HFFc6 (cell line): ENCODE data around the gene ZDHHC16. TPM values are rescaled to one million over a fixed set of nuclear protein-coding genes. Genes with fewer than 3 reads are reported as not detected.
"Not testable (repeated sequence)": the region's sequence is repeated elsewhere in the genome, so short reads cannot be mapped to it uniquely, and the experiment has no call there.

ENCODE experiments used
- DNase-seq: peaks from one replicate; pipeline ENCODE4 v3.0.0-alpha.2; 2018
- H3K27ac Mint-ChIP-seq: 2 replicates; pipeline ENCODE4 v1.8.0; 2020; ENCODE audit warnings: mild to moderate bottlenecking, mixed read lengths
- H3K27me3 Mint-ChIP-seq: 2 replicates; pipeline ENCODE4 v1.8.0; 2021; ENCODE audit warnings: mild to moderate bottlenecking, moderate library complexity, mixed read lengths; ENCODE audit not compliant: insufficient read depth
- H3K36me3 Mint-ChIP-seq: 2 replicates; pipeline ENCODE4 v1.8.0; 2021; ENCODE audit warnings: low read depth, mixed read lengths
- H3K4me1 Mint-ChIP-seq: 2 replicates; pipeline ENCODE4 v1.8.0; 2020; ENCODE audit warnings: low read depth, mixed read lengths
- H3K4me3 Mint-ChIP-seq: 2 replicates; pipeline ENCODE4 v1.8.0; 2020; ENCODE audit warnings: mild to moderate bottlenecking, moderate library complexity, mixed read lengths
- H3K9me3 Mint-ChIP-seq: 2 replicates; pipeline ENCODE4 v1.8.0; 2020; ENCODE audit warnings: mild to moderate bottlenecking, mixed read lengths
- total RNA-seq, 6 experiments: library from RNA; stranded (reverse); fragmentation: NEBNext Ultra II Directional; extraction: Animal tissue kit (Norgen Biotek cat#: 25700); gene quantifications; 2 replicates in 1 of 6; 3 replicates in 5 of 6; pipeline ENCODE4 v1.2.3, GENCODE V29; 2021
- TF ChIP-seq, protein P1 (sequence below): fragments of 200-600 bp; sonication (generic); IDR thresholded peaks from 2 replicates; pipeline ENCODE4 v1.5.0; 2021; ENCODE audit warnings: antibody characterized with exemption, mild to moderate bottlenecking

The ZDHHC16 gene
- total RNA-seq, 6 experiments from 2014 or later: 60.7 to 64.9 (median 63.1) TPM

DNA sequence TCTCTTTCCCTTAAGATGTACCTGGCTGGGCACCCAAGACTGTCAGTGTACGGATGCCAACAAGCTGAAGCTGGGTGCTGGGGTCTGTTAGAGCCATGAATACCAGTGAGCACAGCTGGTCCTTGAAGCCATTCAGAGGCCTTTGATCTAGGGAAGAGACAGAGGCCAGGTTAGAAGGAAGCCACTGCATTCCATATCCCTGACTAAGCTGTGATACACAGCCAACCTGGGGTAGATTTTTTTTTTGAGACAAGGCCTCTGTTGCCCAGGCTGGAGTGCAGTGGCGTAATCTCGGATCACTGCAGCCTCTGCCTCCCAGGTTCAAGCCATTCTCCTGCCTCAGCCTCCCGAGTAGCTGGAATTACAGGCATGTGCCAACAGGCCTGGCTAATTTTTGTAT, 20.8 kb downstream of the ZDHHC16 start:
- H3K4me1 Mint-ChIP-seq: peaks cover 24% of the 10 kb centered on the region
- TF ChIP-seq, protein P1, sequence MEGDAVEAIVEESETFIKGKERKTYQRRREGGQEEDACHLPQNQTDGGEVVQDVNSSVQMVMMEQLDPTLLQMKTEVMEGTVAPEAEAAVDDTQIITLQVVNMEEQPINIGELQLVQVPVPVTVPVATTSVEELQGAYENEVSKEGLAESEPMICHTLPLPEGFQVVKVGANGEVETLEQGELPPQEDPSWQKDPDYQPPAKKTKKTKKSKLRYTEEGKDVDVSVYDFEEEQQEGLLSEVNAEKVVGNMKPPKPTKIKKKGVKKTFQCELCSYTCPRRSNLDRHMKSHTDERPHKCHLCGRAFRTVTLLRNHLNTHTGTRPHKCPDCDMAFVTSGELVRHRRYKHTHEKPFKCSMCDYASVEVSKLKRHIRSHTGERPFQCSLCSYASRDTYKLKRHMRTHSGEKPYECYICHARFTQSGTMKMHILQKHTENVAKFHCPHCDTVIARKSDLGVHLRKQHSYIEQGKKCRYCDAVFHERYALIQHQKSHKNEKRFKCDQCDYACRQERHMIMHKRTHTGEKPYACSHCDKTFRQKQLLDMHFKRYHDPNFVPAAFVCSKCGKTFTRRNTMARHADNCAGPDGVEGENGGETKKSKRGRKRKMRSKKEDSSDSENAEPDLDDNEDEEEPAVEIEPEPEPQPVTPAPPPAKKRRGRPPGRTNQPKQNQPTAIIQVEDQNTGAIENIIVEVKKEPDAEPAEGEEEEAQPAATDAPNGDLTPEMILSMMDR: no peak
- DNase-seq: peak; percentile 6
- H3K27ac Mint-ChIP-seq: peak overlapping the region; percentile 22
- peaks cover 24% of the 10 kb centered on the region for H3K36me3 Mint-ChIP-seq
- no peak overlapping the region for H3K4me3 Mint-ChIP-seq
- no peaks in the 10 kb centered on the region for H3K27me3 Mint-ChIP-seq
- H3K9me3 Mint-ChIP-seq: no peaks in the 10 kb centered on the region

DNA sequence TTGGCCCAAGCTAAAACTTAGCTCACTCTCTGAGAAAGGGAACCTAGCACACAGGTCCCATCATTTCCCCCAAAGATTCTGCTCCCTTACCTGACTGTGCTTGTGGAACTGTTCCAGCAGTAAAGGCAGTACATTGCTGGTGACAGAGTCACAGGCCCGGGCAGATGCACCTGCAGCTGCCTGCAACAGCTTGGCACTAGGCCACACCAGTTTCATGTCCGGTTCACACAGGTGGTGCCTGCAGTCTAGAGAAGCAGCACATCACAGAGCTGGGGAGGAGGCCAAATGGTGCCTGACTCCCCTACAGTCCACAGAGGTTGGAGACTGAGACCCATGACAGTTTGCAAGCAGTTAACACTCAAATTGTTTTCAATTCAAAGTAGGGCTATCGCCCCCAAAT, 22.2 kb downstream of the ZDHHC16 start:
- Mint-ChIP-seq H3K4me3 (no peak overlapping the region), H3K4me1 (peaks cover 24% of the 10 kb centered on the region), H3K27me3 (no peaks in the 10 kb centered on the region; the same call in 1 of the 2 replicates), H3K27ac (no peak overlapping the region; the same call in 1 of the 2 replicates), H3K36me3 (peaks cover 20% of the 10 kb centered on the region), H3K9me3 (no peaks in the 10 kb centered on the region)
- TF ChIP-seq, protein P1: no peak
- no peak for DNase-seq

DNA sequence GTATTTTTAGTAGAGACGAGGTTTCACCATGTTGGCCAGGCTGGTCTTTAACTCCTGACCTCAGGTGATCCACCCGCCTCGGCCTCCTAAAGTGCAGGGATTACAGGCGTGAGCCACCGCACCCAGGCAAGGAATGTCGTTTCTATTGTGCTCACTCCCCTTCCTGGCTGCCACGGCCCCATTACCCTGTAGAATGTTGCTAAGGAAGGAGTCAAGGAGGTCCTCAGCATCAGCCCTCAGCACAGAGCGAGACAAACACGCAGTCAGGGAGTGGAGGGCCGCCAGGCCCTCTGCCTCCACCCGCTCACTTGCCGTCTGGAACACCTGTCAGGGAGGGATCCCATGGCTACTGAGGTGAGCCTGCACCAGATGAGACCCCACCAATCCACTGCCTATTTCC, 22.8 kb downstream of the ZDHHC16 start:
- Mint-ChIP-seq H3K4me1 (peaks cover 18% of the 10 kb centered on the region), H3K36me3 (peaks cover 22% of the 10 kb centered on the region)
- H3K4me3 Mint-ChIP-seq, H3K9me3 Mint-ChIP-seq, H3K27me3 Mint-ChIP-seq, H3K27ac Mint-ChIP-seq, DNase-seq: not testable (repeated sequence)

DNA sequence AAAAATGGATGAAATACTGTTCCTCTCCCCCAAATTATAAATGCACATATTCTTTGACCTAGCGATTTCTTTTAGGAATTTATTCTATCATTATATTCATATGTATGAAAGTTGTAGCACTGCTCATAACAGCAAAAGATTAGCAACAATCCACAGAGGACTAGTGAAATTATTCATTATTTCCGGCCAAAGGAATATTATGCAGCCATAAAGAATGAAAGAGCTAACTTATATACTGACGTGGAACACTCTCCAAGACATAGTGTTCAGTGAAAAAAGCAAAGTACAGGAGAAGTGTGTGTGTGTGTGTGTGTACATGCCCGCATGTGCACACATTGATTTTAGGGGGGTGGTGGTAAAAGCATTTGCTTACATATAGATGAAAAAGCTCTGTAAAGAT, 28.9 kb downstream of the ZDHHC16 start:
- Mint-ChIP-seq H3K27ac (no peak overlapping the region), H3K9me3 (no peaks in the 10 kb centered on the region), H3K4me1 (peaks cover 19% of the 10 kb centered on the region), H3K36me3 (peaks cover 42% of the 10 kb centered on the region), H3K27me3 (no peaks in the 10 kb centered on the region; the same call in 1 of the 2 replicates), H3K4me3 (no peak overlapping the region)
- no peak for DNase-seq
- TF ChIP-seq, protein P1: no peak

DNA sequence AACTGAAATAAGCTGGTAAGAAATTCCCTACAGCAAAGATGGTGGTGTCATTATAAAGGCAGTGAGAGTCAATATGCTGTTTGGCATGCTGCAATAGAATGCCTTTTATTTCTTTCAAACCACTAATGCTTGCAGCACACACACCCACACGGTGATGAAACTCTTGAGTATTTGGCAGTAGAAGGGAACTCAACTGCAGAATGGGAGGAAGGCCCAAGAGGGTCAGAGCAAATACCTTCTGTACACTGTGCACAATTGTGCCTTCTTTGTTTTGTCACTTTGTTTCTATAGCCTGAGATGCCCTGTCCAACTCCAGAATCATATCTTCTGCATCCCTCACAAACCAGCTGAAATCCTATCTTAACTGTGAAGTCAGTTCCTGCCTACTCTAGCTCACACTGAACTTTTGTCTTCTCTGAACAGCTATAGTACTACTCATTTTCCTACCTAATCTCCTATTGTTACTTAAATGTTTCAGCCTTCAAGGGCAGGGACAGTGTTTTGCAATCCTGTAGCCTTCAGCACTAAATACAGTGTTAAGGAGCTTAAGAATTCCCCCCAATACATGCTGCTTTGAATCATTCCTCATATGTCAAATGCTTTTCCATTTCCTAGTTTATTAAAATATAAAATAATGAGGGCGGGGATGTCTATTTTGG, 30.1 kb downstream of the ZDHHC16 start:
- TF ChIP-seq, protein P1: no peak
- no peaks in the 10 kb centered on the region for H3K9me3 Mint-ChIP-seq
- no peak overlapping the region for H3K4me3 Mint-ChIP-seq
- H3K4me1 Mint-ChIP-seq: peaks cover 31% of the 10 kb centered on the region
- peak; percentile 67 for DNase-seq
- H3K27ac Mint-ChIP-seq: peak overlapping the region; percentile 13
- H3K36me3 Mint-ChIP-seq: peaks cover 50% of the 10 kb centered on the region
- no peaks in the 10 kb centered on the region; the same call in 1 of the 2 replicates for H3K27me3 Mint-ChIP-seq

DNA sequence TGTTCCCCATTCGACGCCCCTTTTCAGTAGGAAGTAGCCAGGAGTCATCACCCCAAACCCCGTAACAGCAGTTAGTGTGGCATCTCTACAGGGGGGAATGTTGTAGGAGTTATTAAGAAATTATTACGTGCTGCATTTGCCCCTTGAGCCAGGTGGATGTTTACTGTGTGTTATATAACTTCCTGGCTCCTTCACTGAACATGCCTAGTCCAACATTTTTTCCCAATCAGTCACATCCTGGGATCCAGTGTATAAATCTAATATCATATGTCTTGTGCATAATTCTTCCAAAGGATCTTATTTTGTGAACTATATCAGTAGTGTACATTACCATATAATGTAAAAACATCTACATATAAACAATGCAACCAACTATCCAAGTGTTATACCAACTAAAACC, 33.4 kb downstream of the ZDHHC16 start:
- not testable (repeated sequence) for H3K4me3 Mint-ChIP-seq, H3K9me3 Mint-ChIP-seq, H3K27me3 Mint-ChIP-seq
- Mint-ChIP-seq H3K4me1 (peaks cover 44% of the 10 kb centered on the region), H3K27ac (peak overlapping the region; percentile 39), H3K36me3 (peaks cover 40% of the 10 kb centered on the region)
- DNase-seq: peak; percentile 9
